GM18870 (cell line): Measurements from ENCODE around the gene KCNJ12.
"Not testable (repeated sequence)": the region's sequence is repeated elsewhere in the genome, so short reads cannot be mapped to it uniquely, and the experiment has no call there.

Experiments used
- ATAC-seq: cut with Tn5 transposase; IDR thresholded peaks from one replicate; pipeline ENCODE4 v1.9.1; 2021; ENCODE audit warnings: moderate library complexity; ENCODE audit not compliant: unreplicated experiment

Gene KCNJ12

DNA sequence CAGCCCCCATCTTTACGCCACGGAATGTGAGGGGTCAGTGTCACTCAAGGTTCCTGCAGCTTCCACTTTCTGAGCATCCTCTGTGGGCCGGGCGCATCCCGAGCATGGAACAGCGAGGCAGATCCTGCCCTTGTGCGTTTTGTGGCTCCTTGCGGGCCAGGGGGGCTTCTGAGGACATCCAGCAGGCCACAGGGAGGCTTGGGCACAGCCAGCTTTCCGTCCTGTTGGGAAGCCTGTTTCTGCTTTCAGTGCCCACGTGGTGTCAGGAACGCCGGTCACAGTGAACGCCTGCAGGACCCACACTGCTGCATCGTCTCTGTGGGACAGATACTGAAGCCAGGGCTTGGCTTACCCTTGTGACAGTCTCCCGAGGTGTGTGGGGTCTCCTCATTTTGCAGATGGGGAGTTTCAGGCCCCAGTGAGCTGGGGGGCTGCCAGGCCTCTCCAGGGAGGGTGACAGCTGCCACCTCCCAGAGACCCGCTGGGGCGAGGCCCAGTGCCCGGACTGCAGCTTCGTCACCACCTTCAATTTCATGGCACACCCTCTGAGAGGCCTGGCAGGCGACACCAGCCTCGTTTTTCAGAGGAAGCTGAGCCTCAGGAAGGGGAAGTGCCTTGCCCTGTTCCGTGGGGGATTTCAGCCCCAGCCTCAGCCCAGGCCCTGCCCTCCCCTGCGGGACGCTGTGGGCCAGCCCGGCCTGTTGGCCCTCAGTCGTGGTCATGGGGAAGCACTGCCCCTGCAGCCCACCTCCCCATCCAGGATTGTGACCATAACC is 29.0 kb downstream of the KCNJ12 start:
- not testable (repeated sequence) for ATAC-seq

DNA sequence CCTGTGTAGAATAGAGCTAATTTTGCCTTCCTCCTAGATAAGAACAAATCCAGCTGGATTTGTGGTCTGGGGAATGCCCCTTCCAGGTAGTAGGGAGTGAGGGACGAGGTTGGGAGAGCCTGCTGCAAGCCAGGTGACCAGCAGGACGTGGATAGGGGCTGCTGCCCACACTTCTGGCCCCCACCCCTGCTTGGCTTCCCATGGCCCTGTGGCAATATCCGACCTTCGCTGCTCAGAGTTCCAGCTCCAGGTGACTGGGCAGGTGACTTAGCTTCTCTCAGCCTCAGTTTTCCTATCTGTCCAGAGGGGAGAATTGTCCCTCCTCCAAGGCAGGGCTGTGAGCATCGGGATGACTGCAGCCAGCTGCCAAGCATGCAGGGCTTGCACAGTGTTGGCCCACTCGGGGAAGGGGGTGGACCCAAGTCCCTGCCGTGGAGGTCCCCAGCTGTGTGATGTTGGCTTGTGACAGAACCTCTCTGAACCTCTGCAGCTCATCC is 29.8 kb downstream of the KCNJ12 start:
- ATAC-seq, result not testable (repeated sequence)

DNA sequence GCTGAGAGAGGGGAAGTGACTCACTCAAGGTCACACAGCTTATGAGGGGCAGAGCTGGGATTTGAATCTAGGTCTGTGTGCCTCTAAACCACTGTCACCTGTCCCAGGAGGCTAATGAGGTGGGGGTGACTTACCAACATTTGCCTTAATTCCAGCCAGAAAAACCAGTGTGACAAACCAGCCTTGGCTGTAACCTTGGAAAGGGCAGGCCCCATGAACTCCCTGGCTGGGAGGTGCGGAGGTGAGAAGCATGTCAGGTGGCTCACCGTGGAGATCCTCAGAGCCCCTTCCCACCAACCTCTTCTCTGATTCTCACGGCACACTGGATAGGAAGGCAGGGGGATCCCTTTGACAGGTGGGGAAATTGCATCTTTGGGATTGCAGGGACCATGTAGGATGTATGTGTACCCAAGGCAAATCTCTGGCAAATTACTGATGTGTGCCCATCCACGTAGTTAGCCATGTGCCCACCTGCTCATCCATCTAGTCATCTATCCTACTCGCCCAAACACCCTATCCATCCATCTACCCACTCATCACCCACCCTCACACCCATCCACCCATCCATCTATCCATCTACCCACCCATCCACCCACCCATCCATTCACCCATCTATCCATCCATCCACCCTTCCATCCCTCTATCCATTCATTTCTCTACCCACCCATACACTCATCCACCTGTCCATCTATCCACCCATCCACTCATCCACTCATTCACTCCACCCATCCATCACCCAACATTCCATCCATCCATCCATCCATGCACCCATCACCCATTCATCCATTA is 30.7 kb downstream of the KCNJ12 start:
- not testable (repeated sequence) for ATAC-seq

DNA sequence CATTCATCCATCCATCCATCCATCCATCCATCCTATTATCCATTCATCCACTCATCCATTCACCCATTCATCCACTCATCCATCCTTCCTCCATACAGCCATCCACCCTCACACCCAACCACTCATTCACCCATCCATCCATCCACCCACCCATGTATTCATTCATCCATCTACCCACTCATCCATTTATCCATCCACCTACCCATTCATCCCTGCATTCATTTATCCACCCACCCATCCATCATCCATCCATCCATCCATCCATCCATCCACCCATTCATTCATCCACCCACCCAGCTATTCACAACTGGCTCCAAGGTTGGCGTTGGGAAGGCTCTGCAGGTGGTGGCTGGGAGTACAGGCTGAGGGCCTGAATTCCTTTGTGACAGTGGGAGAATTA is 31.6 kb downstream of the KCNJ12 start:
- ATAC-seq, result not testable (repeated sequence)

DNA sequence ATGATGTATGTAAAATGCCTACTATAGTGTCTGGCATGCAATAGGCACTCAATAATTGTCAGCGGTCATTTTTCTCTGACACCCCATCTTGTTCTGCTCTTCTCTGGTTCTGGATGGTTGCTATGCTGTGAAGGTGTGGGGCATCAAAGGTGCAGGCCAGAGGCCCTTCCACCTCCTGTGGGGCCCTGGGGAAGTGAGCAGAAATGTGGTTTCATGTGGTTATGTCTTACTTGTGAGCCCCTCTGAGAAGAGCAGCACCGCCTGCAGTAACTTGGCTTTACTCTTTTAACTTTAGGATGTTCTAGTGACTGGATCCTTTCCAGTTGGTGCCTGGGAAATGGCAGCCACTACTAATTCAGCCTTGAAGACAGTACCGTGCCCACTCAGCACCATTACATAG is 32.1 kb downstream of the KCNJ12 start:
- not testable (repeated sequence) for ATAC-seq

DNA sequence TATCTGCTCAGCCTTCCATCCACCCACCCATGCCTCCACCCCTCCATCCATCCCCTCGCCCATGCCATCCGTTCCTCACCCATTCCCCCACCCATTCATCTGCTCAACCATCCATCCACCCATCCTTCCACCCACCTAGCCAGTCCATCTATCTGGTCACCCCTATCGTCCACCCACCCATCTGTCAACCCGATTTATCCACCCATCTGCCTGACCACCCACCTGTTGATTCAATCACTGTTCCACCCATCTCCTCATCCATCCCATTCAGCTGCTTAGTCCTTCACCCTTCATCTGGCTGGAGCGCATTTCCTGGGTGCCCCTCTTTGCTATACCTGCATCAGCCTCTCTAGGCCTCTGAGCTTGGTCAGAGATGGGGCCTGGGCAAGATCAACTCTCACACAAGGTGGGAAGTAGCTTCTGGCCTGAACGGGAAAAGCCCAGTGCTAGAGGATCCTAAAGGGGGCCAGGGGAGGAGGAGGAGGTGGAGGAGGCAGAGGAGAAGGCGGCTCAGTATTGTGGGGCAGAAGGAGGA is 32.7 kb downstream of the KCNJ12 start:
- ATAC-seq, result not testable (repeated sequence)

DNA sequence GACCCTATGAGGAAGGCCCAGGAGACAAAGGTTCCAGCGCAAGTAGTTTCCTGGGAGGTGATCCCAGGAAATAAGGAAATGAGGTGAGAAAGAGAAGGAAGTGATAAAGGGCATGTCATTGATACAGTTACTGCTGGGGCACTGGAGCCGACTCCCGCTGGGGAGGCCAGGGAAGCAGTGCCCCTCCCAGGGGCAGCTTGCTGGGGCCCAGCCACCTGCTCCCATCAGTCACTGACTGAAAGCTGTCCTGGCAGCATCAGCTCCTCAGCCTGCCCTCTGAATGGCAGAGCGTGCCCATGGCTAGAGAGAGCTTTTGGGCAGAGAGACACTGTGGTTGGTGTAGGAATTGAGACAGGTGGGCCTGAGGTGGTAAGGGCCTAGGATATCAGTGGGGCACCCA is 33.2 kb downstream of the KCNJ12 start:
- not testable (repeated sequence) for ATAC-seq

DNA sequence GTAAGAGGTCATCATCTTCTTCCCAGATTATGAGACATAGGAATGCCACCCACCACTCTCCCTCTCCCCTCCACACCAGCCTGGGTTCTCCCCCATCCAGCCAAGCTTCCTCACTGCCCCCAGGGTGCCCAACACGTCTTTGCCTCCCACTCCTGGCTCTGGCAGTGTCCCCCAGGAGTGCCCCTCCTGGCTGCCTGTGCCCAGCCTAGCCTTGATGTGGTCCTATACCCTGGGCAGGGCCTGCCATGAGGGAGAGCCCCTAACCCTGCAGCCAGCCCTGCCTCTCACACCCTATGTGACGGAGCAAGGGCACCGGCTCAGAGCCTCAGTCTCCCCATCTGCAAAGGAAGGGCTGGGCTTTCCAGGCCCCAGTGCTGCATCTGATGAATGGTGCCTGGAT is 33.8 kb downstream of the KCNJ12 start:
- ATAC-seq, result not testable (repeated sequence)

DNA sequence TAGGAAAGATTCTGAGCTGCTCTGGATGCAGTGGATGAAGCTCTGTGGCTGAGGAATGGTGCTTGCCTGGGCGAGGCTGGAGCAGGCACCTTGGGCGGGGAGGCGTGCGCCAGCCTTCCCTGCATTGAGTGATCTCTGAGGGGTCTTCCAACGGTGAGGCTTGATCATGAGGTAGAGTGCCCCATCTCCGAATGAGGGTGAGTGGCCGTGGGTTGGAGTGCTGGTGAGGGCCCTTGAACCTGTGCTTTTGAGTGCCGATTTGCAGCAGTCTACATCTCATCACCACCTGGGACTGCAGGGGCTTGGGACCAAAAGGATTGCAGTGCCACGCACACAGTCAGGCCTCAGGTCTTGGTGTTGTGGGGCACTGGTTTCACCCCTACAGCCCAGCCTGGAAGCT is 34.2 kb downstream of the KCNJ12 start:
- ATAC-seq, result not testable (repeated sequence)

DNA sequence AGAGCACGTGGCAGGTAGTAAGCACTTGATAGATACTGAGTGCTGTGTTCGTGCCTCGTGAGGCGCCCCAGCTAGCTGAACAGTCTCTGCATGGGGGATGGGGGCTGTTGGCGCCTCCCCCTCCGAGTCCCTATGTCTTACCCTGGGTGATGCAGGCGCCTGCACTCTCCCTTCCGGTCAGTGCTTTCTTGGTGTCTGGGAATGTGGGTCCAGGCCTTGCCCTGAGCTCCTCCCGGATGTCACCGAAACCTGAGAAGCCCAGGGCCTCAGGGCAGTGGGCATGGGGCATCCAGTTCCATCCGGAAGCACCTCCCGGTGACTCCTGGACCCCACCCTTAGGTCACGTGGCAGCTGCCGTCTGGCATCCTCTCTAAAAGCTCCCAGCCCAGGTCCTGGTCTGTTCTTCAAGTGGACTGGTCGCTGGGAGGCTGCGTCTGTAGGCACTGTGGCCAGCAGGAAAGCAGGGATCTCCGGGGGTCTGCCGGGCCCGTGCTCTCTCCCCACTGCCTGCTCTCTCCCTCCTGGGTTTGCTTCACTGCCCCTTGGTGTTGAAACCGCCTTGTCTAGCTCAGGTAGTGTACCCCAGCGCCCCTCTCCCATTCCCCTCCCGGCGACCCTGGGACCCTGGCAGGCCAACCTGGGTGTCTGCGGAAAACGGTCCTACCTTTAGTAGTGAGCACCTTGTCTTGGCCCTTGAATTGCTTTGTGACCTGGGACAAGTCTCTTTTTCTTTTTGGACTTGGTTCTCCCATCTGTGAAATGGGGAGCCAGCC is 34.9 kb downstream of the KCNJ12 start:
- not testable (repeated sequence) for ATAC-seq

DNA sequence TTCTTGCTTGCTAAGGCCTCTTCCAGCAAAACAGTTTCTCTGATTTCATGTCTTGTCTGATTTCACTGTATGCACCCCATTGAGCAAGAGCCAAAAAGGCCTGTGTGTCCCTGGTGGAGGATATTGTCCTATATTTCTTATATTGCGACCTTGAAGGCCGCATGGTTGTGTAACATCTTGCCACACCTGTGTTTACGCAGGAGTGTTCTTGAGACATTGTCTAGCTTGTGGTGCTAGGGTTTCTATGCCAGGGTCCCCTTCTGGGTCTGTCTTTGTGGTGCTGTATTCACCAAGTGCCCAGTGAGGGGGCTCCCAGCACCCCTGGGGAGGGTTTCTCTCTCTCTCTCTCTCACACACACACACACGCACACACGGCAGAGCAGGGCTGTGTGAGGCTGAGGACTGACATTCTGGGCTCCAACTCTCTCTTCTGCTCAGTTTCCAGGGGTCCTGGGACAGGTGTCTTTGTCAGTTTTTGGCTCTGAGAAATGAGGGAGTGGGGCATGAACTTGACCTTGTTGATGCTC is 35.6 kb downstream of the KCNJ12 start:
- ATAC-seq, result not testable (repeated sequence)

DNA sequence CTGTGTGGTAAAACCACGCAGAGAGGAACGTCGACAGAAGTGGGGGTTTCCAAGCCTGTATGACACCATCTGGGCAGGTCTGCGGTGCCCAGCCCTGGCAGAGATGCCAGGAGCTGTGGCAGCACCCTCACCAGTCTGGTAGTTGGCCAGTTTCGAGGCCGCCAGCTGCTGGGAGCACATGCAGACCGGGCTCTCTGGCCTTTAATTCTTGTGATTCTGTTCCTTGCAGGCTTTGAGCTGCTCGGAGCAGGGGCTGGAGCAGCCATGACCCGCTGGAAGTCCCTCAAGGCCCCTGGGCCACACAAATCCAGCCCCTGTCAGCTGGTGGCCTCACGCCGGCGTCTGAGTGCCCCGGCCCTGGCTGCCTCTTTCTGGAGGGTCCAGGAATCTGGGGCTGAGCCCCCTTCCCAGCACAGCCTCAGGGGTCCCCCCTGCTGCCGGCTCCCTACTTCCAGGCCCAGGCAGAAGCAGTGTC is 36.1 kb downstream of the KCNJ12 start:
- not testable (repeated sequence) for ATAC-seq

DNA sequence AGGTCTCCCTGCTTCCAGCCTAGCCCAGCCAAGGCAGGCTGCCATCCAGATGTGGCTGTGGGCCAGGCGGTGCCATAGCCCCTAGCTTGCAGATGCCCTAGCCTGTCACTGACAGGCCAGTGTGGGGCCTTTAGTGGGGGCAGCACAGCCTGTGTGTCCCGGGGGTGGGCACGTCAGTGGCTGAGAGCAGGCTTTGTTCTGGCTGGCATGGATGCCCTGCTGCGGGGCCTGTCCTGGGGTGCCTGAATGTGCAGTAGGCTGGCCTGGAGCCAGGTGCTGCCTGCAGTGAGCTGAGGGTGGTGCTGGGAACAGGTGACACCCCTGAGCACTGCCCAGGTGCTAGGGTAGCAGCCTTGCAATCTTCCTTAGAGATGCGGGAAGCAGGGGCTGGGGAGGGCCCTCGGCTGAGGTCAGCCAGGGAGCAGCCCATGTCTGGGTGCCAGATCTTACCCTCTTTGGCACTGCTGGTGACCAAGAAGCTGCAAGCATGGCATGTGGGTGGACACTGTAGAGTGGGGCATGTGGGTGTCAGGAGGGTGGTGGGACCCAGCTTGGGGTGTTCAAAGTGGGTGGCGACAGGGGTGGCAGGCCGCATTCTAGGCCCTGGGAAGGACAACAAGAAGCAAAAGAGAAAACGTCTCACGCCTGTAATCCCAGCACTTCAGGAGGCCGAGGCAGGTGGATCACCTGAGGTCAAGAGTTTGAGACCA is 37.6 kb downstream of the KCNJ12 start:
- ATAC-seq, result not testable (repeated sequence)

DNA sequence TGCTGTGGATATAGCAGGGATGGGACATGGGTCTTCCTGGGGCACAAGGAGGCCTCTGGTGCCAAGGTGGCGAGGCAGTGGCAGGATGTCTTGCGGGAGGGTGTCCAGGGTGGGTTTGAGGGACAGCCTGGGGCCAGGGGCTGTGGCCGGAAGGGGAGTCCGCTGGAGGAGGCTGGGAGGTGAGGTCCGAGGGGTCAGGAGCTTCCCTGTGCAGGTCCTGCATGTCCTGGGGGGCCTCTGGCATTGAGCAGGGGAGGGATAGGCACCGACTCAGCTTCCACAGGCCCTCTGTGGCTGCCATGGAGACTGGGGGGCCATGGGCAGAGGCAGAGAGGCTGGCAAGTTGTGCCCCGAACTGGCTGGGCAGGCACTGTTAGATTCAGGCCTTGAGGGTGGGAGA is 38.5 kb downstream of the KCNJ12 start:
- not testable (repeated sequence) for ATAC-seq

DNA sequence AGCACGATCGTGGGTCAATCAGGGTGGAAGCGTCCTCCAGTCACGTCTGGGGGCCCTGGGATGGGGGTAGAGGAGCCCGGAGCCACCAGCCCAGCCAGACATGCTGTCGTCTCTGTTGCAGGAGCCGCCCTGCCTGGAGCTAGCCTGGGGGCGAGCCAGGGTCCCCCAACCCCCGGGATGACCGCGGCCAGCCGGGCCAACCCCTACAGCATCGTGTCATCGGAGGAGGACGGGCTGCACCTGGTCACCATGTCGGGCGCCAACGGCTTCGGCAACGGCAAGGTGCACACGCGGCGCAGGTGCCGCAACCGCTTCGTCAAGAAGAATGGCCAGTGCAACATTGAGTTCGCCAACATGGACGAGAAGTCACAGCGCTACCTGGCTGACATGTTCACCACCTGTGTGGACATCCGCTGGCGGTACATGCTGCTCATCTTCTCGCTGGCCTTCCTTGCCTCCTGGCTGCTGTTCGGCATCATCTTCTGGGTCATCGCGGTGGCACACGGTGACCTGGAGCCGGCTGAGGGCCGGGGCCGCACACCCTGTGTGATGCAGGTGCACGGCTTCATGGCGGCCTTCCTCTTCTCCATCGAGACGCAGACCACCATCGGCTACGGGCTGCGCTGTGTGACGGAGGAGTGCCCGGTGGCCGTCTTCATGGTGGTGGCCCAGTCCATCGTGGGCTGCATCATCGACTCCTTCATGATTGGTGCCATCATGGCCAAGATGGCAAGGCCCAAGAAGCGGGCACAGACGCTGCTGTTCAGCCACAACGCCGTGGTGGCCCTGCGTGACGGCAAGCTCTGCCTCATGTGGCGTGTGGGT is 39.2 kb downstream of the KCNJ12 start:
- not testable (repeated sequence) for ATAC-seq

DNA sequence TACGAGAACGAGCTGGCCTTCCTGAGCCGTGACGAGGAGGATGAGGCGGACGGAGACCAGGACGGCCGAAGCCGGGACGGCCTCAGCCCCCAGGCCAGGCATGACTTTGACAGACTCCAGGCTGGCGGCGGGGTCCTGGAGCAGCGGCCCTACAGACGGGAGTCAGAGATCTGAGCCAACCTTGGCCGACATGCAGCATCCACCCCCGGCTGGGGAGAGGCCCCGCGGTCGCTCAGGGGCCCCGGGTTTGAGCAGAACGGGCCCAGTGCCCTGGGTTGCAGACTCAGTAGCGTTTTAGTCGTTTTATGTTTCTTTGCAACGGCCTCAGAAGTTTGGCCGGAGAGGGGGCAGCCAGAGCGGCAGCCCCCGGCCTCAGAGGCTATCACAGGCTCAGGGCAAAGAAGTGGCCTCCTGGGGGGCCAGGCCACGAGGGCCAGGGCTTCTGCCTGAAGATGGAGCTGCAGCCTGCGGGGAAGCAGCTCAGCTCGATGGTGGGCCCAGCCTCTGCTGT is 40.4 kb downstream of the KCNJ12 start:
- not testable (repeated sequence) for ATAC-seq

DNA sequence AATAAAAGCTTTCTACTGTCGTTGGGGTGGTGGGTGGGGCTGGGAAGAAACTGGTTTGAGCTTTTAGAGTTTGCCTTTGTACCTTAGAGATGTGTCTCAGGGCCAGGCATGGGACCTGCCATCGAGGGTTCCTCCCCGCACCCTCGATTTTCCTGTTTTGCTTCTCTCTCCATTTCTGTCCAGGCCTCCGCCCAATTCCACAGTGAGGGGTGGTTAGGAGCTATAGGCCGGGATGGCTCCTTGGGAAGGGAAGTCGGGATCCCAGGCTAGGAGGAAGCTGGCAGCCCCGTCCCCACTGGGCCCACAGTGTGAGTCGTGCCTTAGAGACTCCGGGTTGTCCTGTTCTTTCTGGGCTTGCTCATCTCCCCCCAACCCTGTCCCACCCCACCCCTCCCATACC is 41.2 kb downstream of the KCNJ12 start:
- not testable (repeated sequence) for ATAC-seq

DNA sequence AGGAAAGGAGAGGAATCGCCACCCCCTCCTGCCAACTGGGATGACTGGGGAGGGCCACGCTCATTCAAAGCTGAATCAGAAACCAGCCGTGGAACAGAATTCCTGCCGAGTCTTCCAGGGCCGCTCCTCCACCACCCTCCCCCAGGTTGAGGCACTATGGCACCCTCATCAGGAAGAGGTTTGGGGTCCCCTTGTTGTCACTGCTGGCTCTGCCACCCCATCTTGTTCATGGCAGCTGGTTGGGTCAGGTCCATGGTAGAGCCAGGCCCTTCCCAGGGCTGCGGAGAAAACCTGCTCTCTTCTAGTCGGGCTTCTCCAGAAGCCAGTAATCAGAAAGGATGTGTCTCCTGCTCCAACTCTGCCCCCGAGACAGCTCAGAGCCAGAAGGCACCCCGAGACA is 41.8 kb downstream of the KCNJ12 start:
- ATAC-seq, result no peak
